IMR-90 (cell line): ENCODE measurements around the gene ZNF679.

ENCODE experiments used
- BHLHE40 ChIP-seq: fragments of 150-350 bp; IDR thresholded peaks from 2 replicates; pipeline ENCODE4 v1.6.1; 2016; ENCODE audit warnings: mild to moderate bottlenecking, low read depth, low read length
- CEBPB ChIP-seq: IDR thresholded peaks from 2 replicates; pipeline ENCODE4 v1.6.1; 2012; ENCODE audit warnings: low read depth, low read length, improper control_type of control experiment
- CHD1 ChIP-seq: IDR thresholded peaks from 2 replicates; pipeline ENCODE4 v1.6.1; 2012; ENCODE audit warnings: low read depth, low read length, improper control_type of control experiment
- MAZ ChIP-seq: IDR thresholded peaks from 2 replicates; pipeline ENCODE4 v1.6.1; 2012; ENCODE audit warnings: low read depth, mild to moderate bottlenecking, low read length, improper control_type of control experiment, moderate library complexity, borderline replicate concordance
- MXI1 ChIP-seq: IDR thresholded peaks from 2 replicates; pipeline ENCODE4 v1.6.1; 2012; ENCODE audit warnings: low read depth, mild to moderate bottlenecking, low read length, moderate library complexity, borderline replicate concordance
- NFE2L2 ChIP-seq: fragments of 150-350 bp; IDR thresholded peaks from 2 replicates; pipeline ENCODE4 v1.6.1; 2016; ENCODE audit warnings: low read depth, mild to moderate bottlenecking, low read length
- POLR2A ChIP-seq: IDR thresholded peaks from 2 replicates; pipeline ENCODE4 v1.6.1; 2012; ENCODE audit warnings: mild to moderate bottlenecking, low read depth, low read length
- RAD21 ChIP-seq: IDR thresholded peaks from 2 replicates; pipeline ENCODE4 v1.6.1; 2012; ENCODE audit warnings: low read length, improper control_type of control experiment
- TF ChIP-seq, protein P1 (sequence below): conservative IDR thresholded peaks from 2 replicates; pipeline ENCODE4 v1.5.1; 2012; ENCODE audit warnings: mild to moderate bottlenecking, low read depth, low read length, improper control_type of control experiment

DNA sequence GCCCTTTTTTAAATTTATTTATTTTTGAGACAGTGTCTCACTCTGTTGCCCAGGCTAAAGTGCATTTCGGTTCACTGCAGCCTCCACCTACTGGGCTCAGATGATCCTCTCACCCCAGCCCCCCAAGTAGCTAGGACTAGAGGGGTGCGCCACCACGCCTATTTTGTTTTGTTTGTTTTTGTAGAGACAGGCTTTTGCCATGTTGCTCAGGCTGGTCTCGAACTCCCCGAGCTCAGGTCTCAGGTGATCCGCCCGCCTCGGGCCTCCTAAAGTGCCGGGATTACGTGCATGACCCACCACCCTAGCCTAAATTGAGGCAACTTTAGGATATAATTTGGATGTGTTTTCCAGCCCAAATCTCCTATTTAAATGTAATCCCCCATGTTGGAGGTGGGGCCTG lies 86.3 kb downstream of the ZNF679 start:
- TF ChIP-seq POLR2A = no peak
- TF ChIP-seq, protein P1, sequence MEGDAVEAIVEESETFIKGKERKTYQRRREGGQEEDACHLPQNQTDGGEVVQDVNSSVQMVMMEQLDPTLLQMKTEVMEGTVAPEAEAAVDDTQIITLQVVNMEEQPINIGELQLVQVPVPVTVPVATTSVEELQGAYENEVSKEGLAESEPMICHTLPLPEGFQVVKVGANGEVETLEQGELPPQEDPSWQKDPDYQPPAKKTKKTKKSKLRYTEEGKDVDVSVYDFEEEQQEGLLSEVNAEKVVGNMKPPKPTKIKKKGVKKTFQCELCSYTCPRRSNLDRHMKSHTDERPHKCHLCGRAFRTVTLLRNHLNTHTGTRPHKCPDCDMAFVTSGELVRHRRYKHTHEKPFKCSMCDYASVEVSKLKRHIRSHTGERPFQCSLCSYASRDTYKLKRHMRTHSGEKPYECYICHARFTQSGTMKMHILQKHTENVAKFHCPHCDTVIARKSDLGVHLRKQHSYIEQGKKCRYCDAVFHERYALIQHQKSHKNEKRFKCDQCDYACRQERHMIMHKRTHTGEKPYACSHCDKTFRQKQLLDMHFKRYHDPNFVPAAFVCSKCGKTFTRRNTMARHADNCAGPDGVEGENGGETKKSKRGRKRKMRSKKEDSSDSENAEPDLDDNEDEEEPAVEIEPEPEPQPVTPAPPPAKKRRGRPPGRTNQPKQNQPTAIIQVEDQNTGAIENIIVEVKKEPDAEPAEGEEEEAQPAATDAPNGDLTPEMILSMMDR = no peak
- no peak for TF ChIP-seq NFE2L2
- no peak for TF ChIP-seq RAD21
- no peak for TF ChIP-seq BHLHE40
- no peak for TF ChIP-seq MXI1
- TF ChIP-seq MAZ = no peak
- no peak for TF ChIP-seq CHD1
- no peak for TF ChIP-seq CEBPB
